NCI-H774 (cell line): ENCODE results near the gene KCNB1.

Experiments used
- DNase-seq: peaks from one replicate; lab custom pipeline; 2025; lab: John Stamatoyannopoulos, UW

The KCNB1 gene

DNA sequence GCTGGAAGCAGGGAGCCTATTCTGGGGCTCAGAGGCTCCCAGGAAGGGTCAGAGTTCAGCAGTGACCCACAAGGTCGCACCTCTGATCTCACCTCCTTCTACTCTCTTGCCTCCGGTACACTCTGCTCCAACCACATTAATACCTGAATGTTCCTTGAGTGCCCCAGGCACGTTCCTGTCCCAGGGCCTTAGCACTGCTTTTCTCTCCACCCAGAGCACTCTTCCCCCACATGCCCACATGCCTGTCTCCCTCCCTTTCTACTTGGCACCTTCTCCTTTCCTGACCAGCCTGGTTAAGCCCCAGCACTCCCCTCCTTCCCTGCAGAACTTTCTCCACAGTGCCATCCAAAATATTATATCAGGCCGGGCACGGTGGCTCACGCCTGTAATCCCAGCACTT, 13.4 kb downstream of the KCNB1 start:
- DNase-seq = no peak

DNA sequence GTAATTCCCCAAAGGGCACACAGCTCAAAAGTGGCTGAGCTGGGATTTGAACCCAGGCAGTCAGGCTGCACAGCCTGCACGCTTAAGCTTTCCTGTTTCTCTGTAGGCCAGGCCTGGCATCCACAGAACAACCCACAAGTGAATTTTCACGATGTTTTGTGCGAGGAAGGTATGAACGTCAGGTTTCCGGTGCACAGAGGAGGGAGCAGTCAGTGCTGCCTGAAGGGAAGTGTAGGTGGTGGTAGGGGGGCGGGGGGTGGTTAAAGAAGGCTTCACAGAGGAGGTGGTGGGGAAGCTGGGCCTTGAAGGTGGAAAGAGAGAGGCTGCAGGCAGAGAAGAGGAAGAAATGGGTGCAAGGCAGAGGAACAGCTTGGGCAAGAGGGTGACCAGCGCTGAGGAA, 14.1 kb downstream of the KCNB1 start:
- DNase-seq = no peak

DNA sequence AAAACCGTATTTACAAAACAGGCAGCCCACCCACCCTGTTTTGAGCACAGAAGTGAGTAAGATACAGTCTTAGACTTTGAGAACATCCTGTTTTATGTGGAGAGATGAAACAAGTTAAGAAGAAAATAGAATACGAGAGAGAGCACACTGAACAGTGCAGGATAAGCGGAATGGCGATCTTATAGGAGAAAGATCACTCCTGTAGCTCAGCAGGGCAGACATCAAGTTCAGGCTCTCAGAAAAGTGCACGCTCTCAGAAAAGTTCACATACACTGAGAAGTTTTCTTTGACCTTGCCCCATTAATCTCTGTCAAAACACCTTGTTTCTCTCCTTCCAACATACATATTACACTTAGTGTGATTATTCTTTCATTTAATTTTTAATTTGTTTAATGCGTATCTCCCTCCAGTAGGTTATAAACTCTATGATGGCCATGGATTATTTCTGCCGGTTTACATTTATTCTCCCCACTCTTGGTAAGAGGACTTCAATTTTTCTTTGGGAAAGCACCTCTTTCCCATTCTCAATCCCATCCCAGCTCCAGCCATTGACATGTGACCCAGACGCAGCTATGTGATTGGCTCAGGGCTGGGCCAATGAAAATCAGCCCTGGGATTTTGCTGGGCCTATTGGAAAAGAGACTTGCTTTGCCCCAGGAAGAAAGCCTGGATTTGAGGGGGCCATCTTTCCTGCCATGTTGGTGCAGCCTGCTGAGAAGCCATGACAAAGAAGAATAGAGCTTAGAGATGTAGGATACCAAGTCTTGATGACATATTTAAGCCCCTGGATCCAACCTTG, 16.2 kb downstream of the KCNB1 start:
- no peak for DNase-seq

DNA sequence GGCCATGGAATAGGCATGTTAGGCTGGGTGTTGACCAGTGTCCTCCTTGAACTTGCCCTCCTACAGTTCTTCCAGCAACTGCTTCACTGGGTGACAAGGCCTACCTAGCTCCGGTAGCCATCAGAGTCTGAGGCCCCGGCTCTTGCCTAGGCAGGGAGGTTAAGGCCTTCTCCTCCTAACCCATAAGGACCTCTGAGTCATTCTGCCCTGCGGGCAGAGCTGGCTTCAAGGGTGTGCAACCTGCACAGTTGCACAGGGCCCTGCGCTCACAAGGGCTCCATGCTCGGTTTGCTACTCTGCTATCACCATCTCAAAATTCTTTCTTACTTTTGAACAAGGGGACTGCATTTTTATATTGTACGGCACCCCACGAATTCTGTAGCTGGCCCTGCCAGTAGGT, 17.9 kb downstream of the KCNB1 start:
- DNase-seq = no peak

DNA sequence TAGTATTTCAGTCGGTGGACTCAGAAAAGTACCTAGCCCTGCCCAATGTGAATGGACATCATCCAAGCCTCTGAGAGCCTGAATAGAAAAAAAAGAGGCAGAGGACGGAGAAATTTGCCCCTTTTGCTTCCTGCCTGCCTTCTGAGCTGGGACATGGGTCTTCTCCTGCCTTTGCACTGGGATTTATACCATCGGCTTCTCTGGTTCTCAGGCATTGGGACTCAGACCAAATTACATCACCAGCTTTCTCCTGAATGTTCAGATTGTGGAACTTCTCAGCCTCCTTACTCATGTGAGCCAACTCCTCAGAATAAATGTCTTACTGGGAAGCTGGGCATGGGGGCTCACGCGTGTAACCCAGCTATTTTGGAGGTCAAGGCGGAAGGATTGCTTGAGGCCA, 19.8 kb downstream of the KCNB1 start:
- no peak for DNase-seq

DNA sequence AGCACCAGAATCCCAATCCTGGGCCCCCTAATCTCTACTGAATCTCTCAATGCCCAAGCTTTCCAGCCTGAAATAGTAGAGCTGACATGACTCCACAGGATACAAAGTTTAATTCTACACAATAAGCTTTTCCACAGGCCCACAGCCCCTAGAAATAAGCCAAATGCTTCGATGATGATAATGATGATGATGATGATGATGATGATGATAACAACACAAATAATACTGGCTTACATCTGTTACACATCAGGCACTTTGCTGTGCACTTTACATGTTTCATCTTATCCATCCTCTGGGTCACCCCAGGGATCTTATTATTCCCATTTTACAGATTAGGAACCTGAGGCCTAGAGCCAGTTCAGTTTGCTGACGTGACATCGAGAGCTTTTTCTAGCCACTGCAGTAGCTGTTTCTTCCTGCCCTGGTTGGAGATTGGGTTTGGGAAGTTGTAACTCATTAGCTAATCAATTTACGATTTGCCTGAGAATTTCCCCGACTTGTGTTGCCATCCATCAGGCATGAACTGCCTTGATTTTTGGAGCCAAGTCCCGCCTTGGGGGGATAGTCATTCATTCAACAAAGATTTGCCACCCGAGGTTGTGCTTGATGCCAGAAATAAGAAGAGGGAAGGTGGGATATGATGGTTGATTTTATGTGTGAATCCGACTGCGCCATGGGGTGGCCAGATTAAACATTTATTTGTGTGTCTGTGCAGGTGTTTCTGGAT, 20.4 kb downstream of the KCNB1 start:
- no peak for DNase-seq

DNA sequence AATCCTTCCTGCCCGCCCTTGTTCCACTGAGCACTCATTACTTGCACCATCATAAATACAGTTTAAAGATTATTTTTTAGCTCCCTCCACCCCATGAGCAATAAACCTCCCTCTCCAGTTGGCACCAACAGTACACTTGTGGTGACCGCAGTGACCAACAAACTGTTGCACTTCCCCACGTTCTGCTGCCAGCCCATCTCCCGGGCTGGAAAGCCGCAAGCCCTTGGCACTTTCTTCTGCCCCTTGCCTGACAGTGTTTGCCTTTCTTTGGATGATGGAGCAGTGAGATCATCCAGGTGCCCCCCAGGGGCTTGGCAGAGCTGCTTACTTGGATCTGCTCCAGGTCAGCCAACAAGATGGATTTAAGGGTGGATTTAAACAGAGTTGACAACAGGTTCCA, 21.6 kb downstream of the KCNB1 start:
- DNase-seq = no peak

DNA sequence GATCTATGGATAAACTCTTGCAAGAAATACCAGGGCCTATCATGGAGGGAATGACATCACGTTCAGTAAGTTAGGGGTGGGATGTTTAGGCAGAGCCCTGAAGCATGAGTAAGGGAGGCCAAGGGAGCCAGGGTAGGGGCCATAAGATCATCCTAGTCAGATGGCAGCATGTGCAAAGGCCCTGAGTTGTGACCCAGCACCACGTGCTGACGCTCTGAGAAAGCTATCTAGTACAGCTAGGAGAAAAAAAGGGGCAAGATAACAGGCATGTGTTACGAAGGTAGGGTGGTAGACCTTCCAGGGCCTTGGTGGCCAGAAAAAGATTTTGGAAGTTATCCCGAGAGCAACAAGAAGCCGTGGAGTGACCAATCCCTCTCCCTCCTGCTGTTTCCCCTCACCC, 22.3 kb downstream of the KCNB1 start:
- DNase-seq = no peak

DNA sequence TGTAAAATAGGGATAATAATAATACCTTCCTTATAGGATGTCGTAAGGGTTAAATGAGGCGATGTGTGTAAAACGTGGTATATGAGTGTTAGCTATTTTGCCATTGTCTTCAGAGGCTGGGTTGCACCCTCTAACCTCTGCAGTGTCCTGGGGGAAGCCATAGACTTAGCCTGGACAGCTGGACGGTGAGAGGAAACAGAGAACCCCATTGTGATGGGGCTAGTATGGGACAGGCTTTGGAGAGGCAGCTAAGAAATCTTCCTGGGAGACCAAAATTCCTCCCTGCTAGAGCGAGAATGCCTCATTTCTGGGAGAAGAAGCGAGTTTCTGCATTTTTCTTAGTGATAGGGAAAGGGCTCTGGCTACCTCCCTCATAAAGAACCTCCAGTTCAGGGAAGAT, 22.8 kb downstream of the KCNB1 start:
- DNase-seq = no peak

DNA sequence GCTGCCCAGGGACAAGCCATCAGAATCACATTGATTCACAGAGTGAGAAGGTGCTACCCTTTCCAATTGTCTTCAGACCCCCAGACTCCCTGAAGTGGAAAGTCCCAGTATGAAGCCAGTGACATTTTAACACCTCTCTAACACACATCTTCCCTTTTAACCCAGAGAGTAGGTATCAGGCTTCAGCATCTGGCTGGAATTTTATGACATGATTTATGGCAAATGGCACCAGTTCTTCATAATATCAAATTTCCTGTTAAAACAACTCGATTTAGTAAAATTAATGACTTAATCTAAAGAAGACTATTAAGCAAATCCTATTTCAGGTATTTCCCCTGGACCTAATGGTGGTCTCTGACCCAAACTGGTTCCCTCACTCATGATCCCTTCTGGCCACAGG, 25.0 kb downstream of the KCNB1 start:
- no peak for DNase-seq

DNA sequence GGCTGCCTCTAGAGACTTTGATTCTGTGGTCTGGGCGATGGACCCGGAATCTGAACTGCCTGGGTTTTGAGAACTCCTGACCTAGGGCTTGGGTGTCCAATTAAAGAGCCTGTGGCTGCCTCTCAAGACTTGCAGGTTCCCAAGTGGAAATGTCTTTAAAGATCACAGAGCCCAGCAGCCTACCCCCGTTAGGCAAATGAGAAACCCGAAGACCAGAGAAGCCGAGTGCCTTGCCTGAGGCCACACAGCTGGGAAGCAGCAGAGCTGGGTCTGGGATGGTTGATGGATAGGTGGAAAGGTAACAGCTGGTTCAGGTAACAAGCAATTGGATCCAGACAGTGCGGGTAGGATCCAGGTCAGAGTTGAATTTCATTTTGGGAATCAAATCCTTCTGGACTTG, 25.8 kb downstream of the KCNB1 start:
- DNase-seq = no peak

DNA sequence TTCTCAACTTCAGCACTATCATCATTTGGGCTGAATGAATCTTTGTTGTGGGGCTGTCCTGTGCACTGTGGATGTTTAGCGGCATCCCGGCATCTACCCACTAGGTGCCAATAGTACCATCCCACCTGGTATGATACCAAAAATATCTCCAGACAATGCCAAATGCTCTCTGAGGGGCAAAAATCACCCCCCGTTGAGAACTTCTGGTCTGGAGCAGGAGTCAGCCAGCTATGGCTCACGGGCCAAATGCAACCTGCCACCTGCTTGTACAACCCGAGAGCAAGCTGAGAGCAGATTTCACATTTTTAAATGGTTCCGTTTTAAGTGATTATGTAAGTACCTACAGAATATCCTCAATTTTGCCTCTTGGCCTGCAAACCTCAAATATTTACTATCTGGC, 26.8 kb downstream of the KCNB1 start:
- DNase-seq = no peak

DNA sequence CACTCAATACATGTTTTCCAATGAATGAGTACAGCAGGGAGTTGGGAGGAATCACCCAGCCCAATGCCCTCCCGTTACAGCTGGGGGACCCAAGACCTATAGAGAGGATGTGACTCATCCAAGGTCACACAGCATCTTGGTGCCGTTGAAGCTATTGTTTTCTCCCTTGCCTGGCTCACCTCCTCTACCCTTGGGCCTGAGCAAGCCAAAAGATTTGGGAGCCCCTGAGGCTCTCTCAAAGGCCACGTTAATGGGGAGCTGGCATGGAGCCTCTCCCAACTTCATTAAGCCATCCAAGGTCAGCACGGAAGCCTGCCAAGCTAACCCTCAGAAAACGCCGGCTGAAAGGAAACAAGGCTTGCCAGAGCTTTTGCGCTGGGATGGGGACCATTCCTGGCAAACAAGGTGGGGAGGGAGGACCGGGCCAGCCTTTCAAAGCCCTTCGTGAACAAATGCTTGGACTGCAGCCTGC, 30.4 kb downstream of the KCNB1 start:
- DNase-seq = no peak

DNA sequence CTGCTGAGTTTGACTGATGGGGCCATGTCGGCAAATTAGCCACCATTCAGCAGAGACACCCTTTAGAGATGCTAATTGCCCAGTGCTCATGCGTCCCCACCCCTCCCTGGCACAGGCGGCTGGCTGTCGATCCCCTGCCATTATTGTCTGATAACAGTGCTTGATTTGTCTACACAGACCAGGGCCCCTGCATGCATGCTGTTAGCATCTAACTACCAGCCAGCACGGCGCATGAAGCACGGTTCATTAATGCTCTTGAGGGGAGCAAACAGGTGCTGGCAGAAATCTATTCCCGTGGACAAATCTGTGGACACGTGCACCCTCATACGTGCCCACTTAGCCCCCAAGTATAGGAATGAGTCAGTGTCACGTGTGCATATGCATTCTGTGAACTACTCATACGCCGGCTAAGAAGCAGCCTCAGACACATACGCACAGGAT, 32.2 kb downstream of the KCNB1 start:
- peak; percentile 53 for DNase-seq

DNA sequence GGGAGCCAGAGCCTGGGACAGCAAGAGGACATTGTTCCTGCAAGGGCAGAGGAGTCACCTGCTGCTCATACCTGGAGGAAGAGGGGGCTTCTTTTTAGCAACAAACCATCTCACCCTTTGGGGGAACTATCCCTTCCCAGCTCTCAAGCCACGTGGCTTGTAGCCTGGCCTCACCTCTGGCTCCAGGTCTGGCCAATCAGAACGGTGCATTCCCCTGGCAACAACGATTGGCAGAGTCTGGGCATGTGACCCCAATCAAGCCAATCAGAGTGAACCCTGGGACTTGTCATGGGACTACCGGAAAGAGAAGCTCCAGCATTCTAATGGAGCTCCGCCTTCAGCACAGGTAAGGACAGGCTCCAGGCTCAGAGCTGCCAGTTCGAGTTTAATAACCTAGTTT, 33.6 kb downstream of the KCNB1 start:
- DNase-seq = no peak

DNA sequence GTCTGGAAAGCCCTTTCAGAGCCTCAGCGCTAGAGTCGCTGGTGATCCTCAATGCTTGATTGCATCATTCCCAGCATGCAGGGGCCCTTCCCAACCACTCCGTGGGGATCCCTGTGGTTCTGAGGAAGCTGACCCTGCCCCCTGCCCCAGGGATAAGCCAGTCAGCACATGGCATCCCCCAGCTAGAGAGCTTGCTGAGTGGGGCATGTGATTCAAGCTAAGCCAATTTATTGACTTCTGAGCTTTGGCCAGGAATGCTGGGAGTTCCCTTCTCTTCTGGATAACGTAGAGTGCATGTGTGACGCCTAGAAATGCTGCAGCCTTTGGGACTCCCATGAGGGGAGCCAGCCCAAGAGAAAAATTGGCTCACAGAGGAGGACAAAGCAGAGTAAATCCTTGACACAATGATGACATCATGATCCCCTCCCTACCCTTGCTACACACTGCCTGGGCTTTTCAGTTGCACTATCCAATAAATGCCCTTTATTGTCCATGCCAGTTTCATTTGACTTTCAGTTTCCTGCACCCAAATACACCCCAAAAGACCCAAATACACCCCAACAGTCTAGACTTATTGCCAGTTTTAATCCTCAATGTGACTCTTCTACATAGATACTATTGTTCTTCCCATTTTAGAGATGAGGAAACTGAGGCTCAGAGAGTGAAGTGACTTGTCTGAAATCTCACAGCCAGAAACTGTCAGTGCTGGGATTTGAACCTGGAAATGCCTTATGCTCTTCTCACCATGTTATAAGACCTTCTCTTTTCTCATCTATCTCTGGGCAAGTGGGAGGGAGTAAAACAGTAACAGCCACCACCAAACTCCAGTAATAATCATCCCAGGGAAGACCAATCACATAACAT, 34.3 kb downstream of the KCNB1 start:
- DNase-seq = no peak

DNA sequence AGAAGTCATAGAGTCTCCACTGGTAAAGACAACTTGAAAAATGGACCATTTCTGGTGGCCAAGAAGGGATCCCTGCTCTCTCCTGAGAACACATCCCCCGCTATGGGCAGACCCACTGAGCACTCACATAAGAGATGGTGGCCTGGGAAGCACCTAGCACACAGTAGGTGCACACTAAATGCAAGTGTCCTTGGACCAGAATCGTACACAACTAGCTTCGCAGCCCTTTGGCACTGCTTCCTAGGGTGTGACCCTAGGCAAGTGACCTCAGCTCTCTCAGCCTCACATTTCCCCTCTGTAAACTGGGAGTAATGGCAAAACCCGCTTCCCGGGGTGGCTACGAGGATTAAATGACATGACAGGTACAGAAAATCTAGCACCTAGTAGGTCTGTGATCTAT, 35.1 kb downstream of the KCNB1 start:
- no peak for DNase-seq

DNA sequence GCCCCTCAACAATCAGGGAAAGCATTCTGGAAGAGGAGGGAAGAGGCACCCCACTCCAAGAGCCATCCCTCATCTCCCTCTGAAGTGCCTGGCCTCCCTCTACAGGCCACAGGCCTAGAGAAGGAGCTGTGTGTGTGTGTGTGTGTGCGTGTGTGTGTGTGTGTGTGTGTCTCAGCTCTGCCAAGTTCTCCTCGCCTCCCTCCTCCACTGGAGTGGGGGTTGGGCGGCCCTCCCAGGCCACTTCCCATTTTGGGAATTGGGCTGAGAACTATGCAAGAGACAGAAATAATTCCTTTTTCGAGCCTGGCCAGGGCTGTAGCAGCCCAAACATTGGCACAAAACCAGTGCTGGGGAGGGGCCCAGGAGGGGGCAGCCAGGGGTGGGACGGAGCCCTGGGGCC, 35.7 kb downstream of the KCNB1 start:
- no peak for DNase-seq

DNA sequence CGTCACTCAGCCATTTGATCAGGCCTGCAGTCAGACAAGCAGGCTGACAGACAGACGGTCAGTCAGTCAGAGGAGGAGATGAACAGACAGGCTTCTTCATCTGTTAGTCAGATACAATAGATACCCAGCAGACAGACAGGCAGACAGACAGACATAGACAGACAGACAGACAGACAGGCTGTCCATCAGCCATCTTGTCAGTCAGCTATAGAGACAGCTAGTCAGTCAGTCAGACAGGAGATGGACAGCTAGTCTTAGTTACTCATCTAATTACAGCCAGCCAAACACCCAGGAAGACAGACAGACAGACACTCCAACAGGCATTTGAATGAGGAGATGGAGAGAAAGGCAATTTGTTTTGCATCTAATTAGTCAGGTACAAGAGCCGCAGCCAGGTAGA, 36.4 kb downstream of the KCNB1 start:
- DNase-seq = no peak

DNA sequence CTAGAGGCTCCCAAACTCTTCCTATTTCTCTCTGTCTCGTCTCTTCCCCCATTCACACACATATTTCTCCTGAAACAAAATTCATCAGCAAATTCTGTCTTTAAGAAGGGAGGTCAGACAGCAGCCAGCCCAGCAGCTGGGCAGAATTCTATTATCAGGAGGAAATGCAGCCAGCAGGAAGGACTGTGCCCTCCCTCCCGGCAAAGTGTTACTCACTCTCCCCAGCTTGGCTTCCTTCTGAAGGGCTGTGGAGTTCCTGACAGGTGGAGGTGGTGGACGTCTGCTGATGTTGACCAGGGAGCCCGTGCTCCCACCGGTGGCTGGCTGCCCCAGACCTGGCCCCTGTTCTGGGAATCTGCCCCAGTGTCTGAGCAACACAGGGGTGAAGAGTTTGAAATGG, 37.3 kb downstream of the KCNB1 start:
- no peak for DNase-seq

DNA sequence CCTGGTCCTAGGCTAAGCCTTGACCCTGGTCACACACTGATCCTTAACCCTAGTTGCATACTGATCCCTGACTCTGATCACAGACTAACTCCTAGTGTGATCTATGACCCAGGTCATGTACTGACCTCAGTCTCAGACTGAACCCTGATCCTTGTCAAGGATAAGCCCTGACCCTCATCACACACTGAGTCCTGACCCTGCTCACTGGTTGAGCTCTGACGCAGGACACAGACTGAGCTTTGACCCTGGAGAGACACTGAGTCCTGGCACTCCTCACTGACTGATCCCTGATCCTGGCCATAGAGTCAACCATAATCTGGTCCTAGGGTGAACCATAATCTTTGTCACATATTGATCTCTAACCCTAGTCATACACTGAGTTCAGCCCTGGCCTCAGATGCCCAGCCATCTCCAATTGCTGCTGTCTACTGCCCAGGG, 37.9 kb downstream of the KCNB1 start:
- no peak for DNase-seq

DNA sequence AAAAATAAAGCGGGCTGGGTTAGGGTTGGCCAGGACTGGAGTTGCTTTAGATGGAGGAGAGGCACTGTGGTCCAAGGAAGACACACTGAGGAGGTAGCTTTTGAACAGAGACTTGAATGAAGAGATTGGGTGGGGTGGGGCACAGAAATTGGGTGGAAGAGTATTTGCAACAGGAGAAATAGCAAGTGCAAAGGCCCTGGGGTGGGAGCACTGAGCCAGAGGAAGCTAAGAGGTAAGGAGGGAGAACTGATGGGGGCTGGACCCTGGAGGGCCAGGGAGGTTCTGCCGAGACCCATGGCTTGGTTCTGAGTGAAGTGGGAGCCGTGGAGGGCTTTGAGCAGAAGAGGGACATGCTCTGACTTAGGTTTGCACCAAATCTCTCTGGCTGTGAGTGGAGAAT, 45.4 kb downstream of the KCNB1 start:
- DNase-seq = no peak

DNA sequence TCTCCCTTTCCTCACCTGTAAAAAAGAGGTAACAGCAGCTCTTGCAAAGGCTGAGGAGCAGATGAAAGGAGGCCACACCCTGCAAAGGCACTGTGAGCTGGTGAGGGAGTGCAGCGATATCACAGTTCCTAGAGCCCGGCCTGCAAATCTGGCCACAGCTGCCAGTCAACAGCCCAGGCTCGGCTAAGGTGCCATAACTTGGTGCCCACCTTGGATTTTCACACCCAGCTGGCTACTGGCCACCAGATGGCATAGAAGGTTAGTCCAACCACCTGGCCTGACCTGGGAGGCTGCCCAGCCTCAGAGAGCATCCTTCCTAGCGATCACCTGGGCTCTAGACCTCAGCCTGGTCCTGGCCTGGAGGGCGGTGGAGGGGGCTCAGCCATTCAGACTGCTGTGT, 46.8 kb downstream of the KCNB1 start:
- no peak for DNase-seq
